Adrenal gland (tissue), 19 donors: ENCODE results near the gene CABP2. TPM values are rescaled to one million over a fixed set of nuclear protein-coding genes. Genes with fewer than 3 reads are reported as not detected.

ENCODE experiments used
- DNase-seq, 7 donors: peaks; one replicate each; pipeline ENCODE4 v3.0.0-alpha.2; 2019 to 2020
- H3K27ac ChIP-seq, 5 donors: fragments of 200-600 bp; sonication (generic) in 4 of 5; 1 replicate in 3 of 5; 2 replicates in 2 of 5; pipeline versions ENCODE4 v1.5.1 to v1.8.0; 2016 to 2020; ENCODE audit warnings: mild to moderate bottlenecking in 1 of 5
- H3K27me3 ChIP-seq: fragments of 200-600 bp; 2 replicates; pipeline ENCODE4 v1.8.0; 2021
- H3K36me3 ChIP-seq, 2 donors: fragments of 200-600 bp; replicated peaks in 1 of 2; 1 replicate in 1 of 2; 2 replicates in 1 of 2; pipeline versions ENCODE4 v1.5.1 to v1.8.0; 2018 to 2022
- H3K4me1 ChIP-seq, 2 donors: fragments of 200-600 bp; replicated peaks in 1 of 2; 1 replicate in 1 of 2; 2 replicates in 1 of 2; pipeline versions ENCODE4 v1.5.1 to v1.8.0; 2018 to 2021
- H3K4me3 ChIP-seq, 4 donors: fragments of 200-600 bp; sonication (generic) in 3 of 4; one replicate each; pipeline ENCODE4 v1.5.1; 2016 to 2018
- H3K9me3 ChIP-seq, 3 donors: fragments of 200-600 bp; sonication (generic) in 1 of 3; replicated peaks in 1 of 3; 1 replicate in 2 of 3; 2 replicates in 1 of 3; pipeline versions ENCODE4 v1.5.1 to v1.8.0; 2016 to 2021
- CTCF ChIP-seq, 6 experiments: fragments of 450-650 bp in 4 of 6; fragments of 200-600 bp in 2 of 6; sonication (generic) in 1 of 6; IDR thresholded peaks; 1 replicate in 5 of 6; 2 replicates in 1 of 6; pipeline versions ENCODE4 v1.5.1 to v1.8.0; 2016 to 2021; ENCODE audit warnings: antibody characterized with exemption in 6 of 6, mild to moderate bottlenecking in 2 of 6, moderate library complexity in 1 of 6
- POLR2A ChIP-seq, 2 donors: fragments of 450-650 bp; IDR thresholded peaks; one replicate each; pipeline ENCODE4 v1.6.1; 2017; ENCODE audit warnings: antibody characterized with exemption in 2 of 2, mild to moderate bottlenecking in 2 of 2, moderate library complexity in 1 of 2
- WGBS, 4 donors: extraction: QIAGEN DNeasy Blood & Tissue Kit in 2 of 4; methylation state at CpG; one replicate each; pipeline versions ENCODE4 v1.1.5 to v1.1.7; 2013 to 2017; 5-methylcytosine and 5-hydroxymethylcytosine counted together
- intact Hi-C, 2 donors: fragments of 100-400 bp; cut with DNase I; formaldehyde crosslinking; loops; one replicate each; pipeline versions ENCODE4 v1.14.1 to v1.15.0; 2022 to 2023
- long read RNA-seq, 10 donors: library from polyadenylated mRNA in 3 of 10; unstranded in 2 of 10; stranded (forward) in 1 of 10; transcript quantifications; one replicate each; pipeline ENCODE4 v2.0.0 and lab custom pipeline, GENCODE V29; 2021 to 2026
- polyA plus RNA-seq, 3 donors: library from polyadenylated mRNA; stranded (reverse); fragments of 200-250 nt in 2 of 3; fragments of 350-450 nt in 1 of 3; fragmentation: Illumina TruSeq in 1 of 3; extraction: RNeasy Lipid Tissue Mini Kit (QIAGEN cat#74804) in 1 of 3; gene quantifications; one replicate each; pipeline ENCODE4 v1.2.3, GENCODE V29; 2013 to 2014
- total RNA-seq, 9 donors: library from RNA; depleted of rRNA in 4 of 9; stranded (reverse); fragments of >200 nt in 4 of 9; fragments of 120-200 nt in 1 of 9; fragmentation: NEBNext Ultra II Directional in 1 of 9; extraction: Animal tissue kit (Norgen Biotek cat#: 25700) in 1 of 9; gene quantifications; one replicate each; pipeline versions ENCODE4 v1.1.0 to v1.2.4, GENCODE V29; 2013 to 2023
- donor health status: healthy with polysubstance abuse.
- donor health status: Bipolar disorder and iron deficiency.
- donor health status: DM: yes; HTN: yes; CAD: no.
- donor health status: DM: no; HTN: no; CAD: no.
- donor health status: DM: no; HTN: no; CAD: no.
- donor health status: DM: yes; HTN: yes; CAD: no.

The CABP2 gene
- total RNA-seq, result not detected
- polyA plus RNA-seq, result not detected
- long read RNA-seq, donor 1, result 0 reads
- long read RNA-seq, donor 2, result 0 reads
- long read RNA-seq, donor 3, result 0 reads
- long read RNA-seq, donor 4, result 0 reads
- long read RNA-seq, donor 5, result 0 reads
- long read RNA-seq, donor 6, result 0 reads
- long read RNA-seq, donor 7, result 0 reads
- long read RNA-seq, donor 8, partial matches to known transcripts, result 527 of 1,147 reads
- long read RNA-seq, donor 8, other reads (novel, unspliced or antisense), result 620 of 1,147 reads
- long read RNA-seq, donor 9, result 0 reads
- long read RNA-seq, donor 10, result 0 reads

GRCh38 chr11:67522844-67523555 lies at the start of gene CABP2:
CABP2 (minus strand) TSS chr11:67523446; CDS start chr11:67523326, 120 bp downstream.
- no peak within 1 kb of the TSS for H3K27ac ChIP-seq
- intact Hi-C loops, result no loop called here
- WGBS, 4 donors, result 76 to 86% (median 83%) methylated on average over 14 to 23 of the region's 23 CpGs
- no peaks in the 10 kb centered on the region for H3K9me3 ChIP-seq
- H3K4me3 ChIP-seq, result no peak within 1 kb of the TSS
- DNase-seq, result peak in 1 of 7 donors; percentile 13
- TF ChIP-seq CTCF (IDR thresholded peaks at IDR 0.05) (no peak), POLR2A (IDR thresholded peaks at IDR 0.05) (no peak)
- H3K27me3 ChIP-seq, result no peaks in the 10 kb centered on the region
- H3K36me3 ChIP-seq, result no peaks in the 10 kb centered on the region
- H3K4me1 ChIP-seq, result no peaks in the 10 kb centered on the region

DNA sequence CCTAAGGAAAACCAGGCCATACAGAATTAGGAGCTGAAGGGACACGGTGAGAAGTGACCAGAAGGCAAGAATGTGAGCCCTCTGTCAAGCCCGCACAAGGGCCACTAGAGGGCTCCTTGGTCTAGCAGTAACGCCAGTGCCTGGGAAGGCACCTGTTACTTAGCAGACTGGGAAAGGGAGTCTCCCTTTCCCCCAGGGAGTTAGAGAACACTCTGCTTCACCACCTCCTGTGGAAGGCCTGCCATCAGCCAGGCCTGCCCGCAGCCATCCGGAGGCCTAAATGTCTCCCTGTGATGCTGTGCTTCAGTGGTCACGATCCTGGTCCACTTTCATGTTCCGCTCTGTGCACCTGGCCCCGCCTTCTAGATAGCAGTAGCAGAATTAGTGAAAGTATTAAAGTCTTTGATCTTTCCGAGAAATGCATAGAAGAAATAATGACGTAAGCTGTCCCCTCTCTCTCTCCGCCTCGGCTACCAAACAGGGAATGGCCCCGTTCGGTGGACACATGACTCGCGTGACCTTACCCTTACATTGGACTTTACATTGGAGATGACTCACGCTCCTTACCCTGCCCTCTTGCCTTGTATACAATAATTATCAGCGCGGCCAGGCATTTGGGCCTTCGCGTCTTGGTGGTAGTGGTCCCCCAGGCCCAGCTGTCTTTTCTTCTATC lies 49.6 kb upstream of the CABP2 start:
- H3K36me3 ChIP-seq, result no peaks in the 10 kb centered on the region
- no peak overlapping the region for H3K27ac ChIP-seq
- no peaks in the 10 kb centered on the region for H3K9me3 ChIP-seq
- WGBS, 4 donors, result 54 to 55% (median 55%) methylated on average over 19 to 21 of the region's 21 CpGs
- peaks cover 6% of the 10 kb centered on the region for H3K27me3 ChIP-seq
- no peak for TF ChIP-seq POLR2A (IDR thresholded peaks at IDR 0.05)
- peak; percentile 64 to 81 (median 71) for TF ChIP-seq CTCF (IDR thresholded peaks at IDR 0.05)
- H3K4me3 ChIP-seq, result no peak overlapping the region
- no peaks in the 10 kb centered on the region for H3K4me1 ChIP-seq
- intact Hi-C loops, result loop anchor here in 1 of 2 donors (2.0 kb wide), 1 partner anchor 86 kb away; no protein-coding TSS in a partner anchor
- DNase-seq, result peak; percentile 54 to 83 (median 69)

DNA sequence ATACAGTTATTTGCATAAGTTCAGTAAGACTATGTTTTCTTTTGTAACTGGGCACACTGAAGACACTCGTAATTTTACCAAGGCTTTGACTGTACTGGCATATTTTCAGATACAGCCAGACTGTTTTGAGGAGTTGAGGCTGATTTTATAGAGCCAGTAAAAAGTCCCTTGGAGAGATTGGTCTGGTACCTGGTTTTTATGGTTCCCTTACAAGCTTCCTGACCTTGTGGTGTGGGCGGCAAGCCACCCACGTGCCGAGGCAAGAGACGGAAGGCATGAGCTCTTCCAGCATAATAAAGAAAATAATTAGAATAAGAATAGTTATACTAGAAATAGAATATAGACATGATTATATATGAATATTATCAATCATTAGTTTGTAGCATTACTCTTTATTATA lies 49.1 kb upstream of the CABP2 start:
- no peak overlapping the region for H3K4me3 ChIP-seq
- no peaks in the 10 kb centered on the region for H3K9me3 ChIP-seq
- no peak for TF ChIP-seq POLR2A (IDR thresholded peaks at IDR 0.05)
- TF ChIP-seq CTCF (IDR thresholded peaks at IDR 0.05), result no peak
- DNase-seq, result no peak
- peaks cover 3% of the 10 kb centered on the region for H3K27me3 ChIP-seq
- H3K4me1 ChIP-seq, result no peaks in the 10 kb centered on the region
- no peak overlapping the region for H3K27ac ChIP-seq
- WGBS, 4 donors, result 10 to 15% (median 15%) methylated on average over 5 of the region's 5 CpGs
- intact Hi-C loops, result loop anchor here in 1 of 2 donors (2.0 kb wide), 1 partner anchor 86 kb away; no protein-coding TSS in a partner anchor
- no peaks in the 10 kb centered on the region for H3K36me3 ChIP-seq

GRCh38 chr11:67571443-67571842 lies 48.2 kb upstream of the CABP2 start:
- H3K9me3 ChIP-seq, result no peaks in the 10 kb centered on the region
- H3K4me3 ChIP-seq, result no peak overlapping the region
- no peak for DNase-seq
- intact Hi-C loops, result no loop called here
- H3K4me1 ChIP-seq, result no peaks in the 10 kb centered on the region
- no peak overlapping the region for H3K27ac ChIP-seq
- no peaks in the 10 kb centered on the region for H3K27me3 ChIP-seq
- no peaks in the 10 kb centered on the region for H3K36me3 ChIP-seq
- no peak for TF ChIP-seq CTCF (IDR thresholded peaks at IDR 0.05)
- TF ChIP-seq POLR2A (IDR thresholded peaks at IDR 0.05), result no peak
- 61 to 77% (median 76%) methylated on average over 6 of the region's 6 CpGs for WGBS, 4 donors
